IPS-15b (cell line): ENCODE data around the gene BRS3.

ENCODE experiments used
- H3K27me3 ChIP-seq: one replicate; pipeline ENCODE4 v1.6.1; 2013; ENCODE audit warnings: low read length; ENCODE audit not compliant: control insufficient read depth, insufficient read depth
- H3K36me3 ChIP-seq: one replicate; pipeline ENCODE4 v1.6.1; 2013; ENCODE audit warnings: low read length; ENCODE audit not compliant: control insufficient read depth, insufficient read depth
- H3K4me1 ChIP-seq: one replicate; pipeline ENCODE4 v1.6.1; 2013; ENCODE audit warnings: mild to moderate bottlenecking, low read length; ENCODE audit not compliant: control insufficient read depth, insufficient read depth
- H3K4me3 ChIP-seq: one replicate; pipeline ENCODE4 v1.5.1; 2013; ENCODE audit warnings: low read depth, low read length
- H3K9ac ChIP-seq: one replicate; pipeline ENCODE4 v1.6.1; 2013; ENCODE audit warnings: low read depth, mild to moderate bottlenecking, low read length
- H3K9me3 ChIP-seq: one replicate; pipeline ENCODE4 v1.6.1; 2013; ENCODE audit warnings: mild to moderate bottlenecking, low read length; ENCODE audit not compliant: control insufficient read depth, insufficient read depth

The BRS3 gene

GRCh38 chrX:136464589-136464988 lies 23.2 kb upstream of the BRS3 start:
- H3K4me1 ChIP-seq, result no peaks in the 10 kb centered on the region
- H3K4me3 ChIP-seq, result no peak overlapping the region
- no peak overlapping the region for H3K9ac ChIP-seq
- H3K27me3 ChIP-seq, result no peaks in the 10 kb centered on the region
- H3K36me3 ChIP-seq, result no peaks in the 10 kb centered on the region
- no peaks in the 10 kb centered on the region for H3K9me3 ChIP-seq

- no peaks in the 10 kb centered on the region for H3K36me3 ChIP-seq
- H3K4me1 ChIP-seq, result no peaks in the 10 kb centered on the region
- H3K4me3 ChIP-seq, result no peak overlapping the region
- H3K27me3 ChIP-seq, result no peaks in the 10 kb centered on the region
- H3K9me3 ChIP-seq, result no peaks in the 10 kb centered on the region
- no peak overlapping the region for H3K9ac ChIP-seq
Observed at GRCh38 chrX:136467303-136467702, 20.4 kb upstream of the BRS3 start.

- Histone ChIP-seq H3K9me3 (no peaks in the 10 kb centered on the region), H3K27me3 (no peaks in the 10 kb centered on the region), H3K4me1 (no peaks in the 10 kb centered on the region), H3K9ac (no peak overlapping the region), H3K36me3 (no peaks in the 10 kb centered on the region), H3K4me3 (no peak overlapping the region)
Observed at GRCh38 chrX:136468391-136469103, 19.2 kb upstream of the BRS3 start.

- Histone ChIP-seq H3K4me1 (no peaks in the 10 kb centered on the region), H3K27me3 (no peaks in the 10 kb centered on the region), H3K9ac (no peak overlapping the region), H3K36me3 (no peaks in the 10 kb centered on the region), H3K9me3 (no peaks in the 10 kb centered on the region), H3K4me3 (no peak overlapping the region)
Observed at GRCh38 chrX:136473663-136474062, 14.1 kb upstream of the BRS3 start.

GRCh38 chrX:136475236-136475635 lies 12.5 kb upstream of the BRS3 start:
- H3K4me1 ChIP-seq, result no peaks in the 10 kb centered on the region
- H3K27me3 ChIP-seq, result no peaks in the 10 kb centered on the region
- no peak overlapping the region for H3K4me3 ChIP-seq
- no peaks in the 10 kb centered on the region for H3K36me3 ChIP-seq
- H3K9ac ChIP-seq, result no peak overlapping the region
- H3K9me3 ChIP-seq, result no peaks in the 10 kb centered on the region

GRCh38 chrX:136476501-136476900 lies 11.2 kb upstream of the BRS3 start:
- H3K4me1 ChIP-seq, result no peaks in the 10 kb centered on the region
- H3K9me3 ChIP-seq, result no peaks in the 10 kb centered on the region
- H3K27me3 ChIP-seq, result no peaks in the 10 kb centered on the region
- no peak overlapping the region for H3K9ac ChIP-seq
- H3K36me3 ChIP-seq, result no peaks in the 10 kb centered on the region
- H3K4me3 ChIP-seq, result no peak overlapping the region

- no peaks in the 10 kb centered on the region for H3K4me1 ChIP-seq
- H3K36me3 ChIP-seq, result no peaks in the 10 kb centered on the region
- no peak overlapping the region for H3K9ac ChIP-seq
- H3K9me3 ChIP-seq, result no peaks in the 10 kb centered on the region
- no peak overlapping the region for H3K4me3 ChIP-seq
- no peaks in the 10 kb centered on the region for H3K27me3 ChIP-seq
Observed at GRCh38 chrX:136477026-136477425, 10.7 kb upstream of the BRS3 start.

- Histone ChIP-seq H3K27me3 (no peaks in the 10 kb centered on the region), H3K9ac (no peak overlapping the region), H3K4me3 (no peak overlapping the region), H3K4me1 (no peaks in the 10 kb centered on the region), H3K36me3 (no peaks in the 10 kb centered on the region), H3K9me3 (no peaks in the 10 kb centered on the region)
Observed at GRCh38 chrX:136480383-136480782, 7.4 kb upstream of the BRS3 start.

GRCh38 chrX:136488706-136489105 lies 959 bp downstream of the BRS3 start:
- Histone ChIP-seq H3K4me1 (no peaks in the 10 kb centered on the region), H3K9ac (no peak overlapping the region), H3K9me3 (no peaks in the 10 kb centered on the region), H3K36me3 (no peaks in the 10 kb centered on the region), H3K4me3 (no peak overlapping the region), H3K27me3 (peaks cover 2% of the 10 kb centered on the region)

- peaks cover 2% of the 10 kb centered on the region for H3K27me3 ChIP-seq
- H3K9ac ChIP-seq, result no peak overlapping the region
- H3K9me3 ChIP-seq, result no peaks in the 10 kb centered on the region
- H3K36me3 ChIP-seq, result no peaks in the 10 kb centered on the region
- no peak overlapping the region for H3K4me3 ChIP-seq
- H3K4me1 ChIP-seq, result no peaks in the 10 kb centered on the region
Observed at GRCh38 chrX:136491832-136492231, 4.1 kb downstream of the BRS3 start.

GRCh38 chrX:136493011-136493410 lies 5.3 kb downstream of the BRS3 start:
- no peaks in the 10 kb centered on the region for H3K9me3 ChIP-seq
- H3K27me3 ChIP-seq, result peaks cover under 1% of the 10 kb centered on the region
- H3K4me3 ChIP-seq, result no peak overlapping the region
- H3K9ac ChIP-seq, result no peak overlapping the region
- H3K4me1 ChIP-seq, result no peaks in the 10 kb centered on the region
- no peaks in the 10 kb centered on the region for H3K36me3 ChIP-seq

- H3K27me3 ChIP-seq, result no peaks in the 10 kb centered on the region
Observed at GRCh38 chrX:136495043-136495442, 7.3 kb downstream of the BRS3 start.

More at GRCh38 chrX:136495043-136495442, 7.3 kb downstream of the BRS3 start:
- H3K4me3 ChIP-seq, result no peak overlapping the region
- H3K36me3 ChIP-seq, result no peaks in the 10 kb centered on the region
- H3K4me1 ChIP-seq, result no peaks in the 10 kb centered on the region
- no peaks in the 10 kb centered on the region for H3K9me3 ChIP-seq
- H3K9ac ChIP-seq, result no peak overlapping the region
